ENCODE results near the gene DNAJC3.

DNA sequence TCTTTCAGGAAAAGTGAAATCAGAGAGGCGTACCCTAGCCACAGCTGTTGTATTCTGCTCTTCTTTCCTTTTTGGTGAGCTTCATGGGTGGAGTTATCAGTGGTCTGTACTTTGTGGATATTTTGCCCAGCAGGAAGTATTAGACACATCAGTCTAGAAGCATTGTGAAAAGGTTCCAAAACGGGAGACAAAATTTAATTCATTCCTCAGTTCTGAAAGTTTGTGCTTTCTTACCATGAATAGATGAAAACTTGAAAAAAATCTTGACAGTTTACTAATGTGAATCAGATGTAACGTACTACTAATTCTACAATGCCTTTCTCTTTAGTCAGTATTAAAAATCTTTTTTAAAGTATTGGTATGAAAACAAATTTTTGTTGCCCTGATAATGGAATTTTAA lies 116.8 kb downstream of the DNAJC3 start:
- TF ChIP-seq POLR2A (IDR thresholded peaks at IDR 0.05): no peak
- TF ChIP-seq, protein P1, sequence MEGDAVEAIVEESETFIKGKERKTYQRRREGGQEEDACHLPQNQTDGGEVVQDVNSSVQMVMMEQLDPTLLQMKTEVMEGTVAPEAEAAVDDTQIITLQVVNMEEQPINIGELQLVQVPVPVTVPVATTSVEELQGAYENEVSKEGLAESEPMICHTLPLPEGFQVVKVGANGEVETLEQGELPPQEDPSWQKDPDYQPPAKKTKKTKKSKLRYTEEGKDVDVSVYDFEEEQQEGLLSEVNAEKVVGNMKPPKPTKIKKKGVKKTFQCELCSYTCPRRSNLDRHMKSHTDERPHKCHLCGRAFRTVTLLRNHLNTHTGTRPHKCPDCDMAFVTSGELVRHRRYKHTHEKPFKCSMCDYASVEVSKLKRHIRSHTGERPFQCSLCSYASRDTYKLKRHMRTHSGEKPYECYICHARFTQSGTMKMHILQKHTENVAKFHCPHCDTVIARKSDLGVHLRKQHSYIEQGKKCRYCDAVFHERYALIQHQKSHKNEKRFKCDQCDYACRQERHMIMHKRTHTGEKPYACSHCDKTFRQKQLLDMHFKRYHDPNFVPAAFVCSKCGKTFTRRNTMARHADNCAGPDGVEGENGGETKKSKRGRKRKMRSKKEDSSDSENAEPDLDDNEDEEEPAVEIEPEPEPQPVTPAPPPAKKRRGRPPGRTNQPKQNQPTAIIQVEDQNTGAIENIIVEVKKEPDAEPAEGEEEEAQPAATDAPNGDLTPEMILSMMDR (IDR thresholded peaks at IDR 0.05): no peak
